Activated CD4-positive, alpha-beta T cell treated with anti-CD3 and anti-CD28 coated beads, Interleukin-10, Interleukin-2, amounts not matched to agents 100 ng/mL and 50 ng/mL, durations not matched to agents 16 hours and 8 hours (primary cell): ENCODE data around the gene DUSP2.

ENCODE experiments used
- DNase-seq: peaks from one replicate; pipeline ENCODE4 v3.0.0-alpha.2; 2020

DUSP2 gene

GRCh38 chr2:96131152-96131812 is 14.0 kb downstream of the DUSP2 start:
- peak; percentile 63 for DNase-seq

GRCh38 chr2:96130483-96130882 is 14.8 kb downstream of the DUSP2 start:
- no peak for DNase-seq

GRCh38 chr2:96129528-96130120 is 15.6 kb downstream of the DUSP2 start:
- no peak for DNase-seq

GRCh38 chr2:96128456-96128855 is 16.8 kb downstream of the DUSP2 start:
- no peak for DNase-seq

GRCh38 chr2:96124406-96125265 is 20.6 kb downstream of the DUSP2 start:
- DNase-seq: no peak

- DNase-seq: no peak
Measured at GRCh38 chr2:96123936-96124335, 21.3 kb downstream of the DUSP2 start.

- no peak for DNase-seq
Measured at GRCh38 chr2:96123290-96123689, 21.9 kb downstream of the DUSP2 start.

GRCh38 chr2:96122391-96122790 is 22.8 kb downstream of the DUSP2 start:
- no peak for DNase-seq

- DNase-seq: no peak
Measured at GRCh38 chr2:96121414-96121813, 23.8 kb downstream of the DUSP2 start.

GRCh38 chr2:96120991-96121390 is 24.2 kb downstream of the DUSP2 start:
- no peak for DNase-seq

GRCh38 chr2:96120091-96120720 is 25.0 kb downstream of the DUSP2 start:
- no peak for DNase-seq

- no peak for DNase-seq
Measured at GRCh38 chr2:96119389-96119751, 25.9 kb downstream of the DUSP2 start.

GRCh38 chr2:96118698-96119388 is 26.4 kb downstream of the DUSP2 start:
- DNase-seq: no peak

- DNase-seq: no peak
Measured at GRCh38 chr2:96117701-96118588, 27.3 kb downstream of the DUSP2 start.

- DNase-seq: peak; percentile 68
Measured at GRCh38 chr2:96116879-96117533, 28.2 kb downstream of the DUSP2 start.

GRCh38 chr2:96116424-96116878 is 28.8 kb downstream of the DUSP2 start, which contains the start of gene ADRA2B:
Gene ADRA2B (minus strand): TSS chr2:96116571. CDS start chr2:96116149, 422 bp downstream.
- DNase-seq: peak; percentile 79

GRCh38 chr2:96115631-96116423 is 29.4 kb downstream of the DUSP2 start:
- DNase-seq: no peak

GRCh38 chr2:96114903-96115581 is 30.2 kb downstream of the DUSP2 start:
- DNase-seq: no peak

GRCh38 chr2:96114546-96114902 is 30.7 kb downstream of the DUSP2 start:
- DNase-seq: no peak

- DNase-seq: no peak
Measured at GRCh38 chr2:96113951-96114350, 31.3 kb downstream of the DUSP2 start.
